ENCODE results near the gene FGF1.
A peak's percentile ranks its signal among the peaks of the same experiment; 100 is the strongest.

FGF1 gene

DNA sequence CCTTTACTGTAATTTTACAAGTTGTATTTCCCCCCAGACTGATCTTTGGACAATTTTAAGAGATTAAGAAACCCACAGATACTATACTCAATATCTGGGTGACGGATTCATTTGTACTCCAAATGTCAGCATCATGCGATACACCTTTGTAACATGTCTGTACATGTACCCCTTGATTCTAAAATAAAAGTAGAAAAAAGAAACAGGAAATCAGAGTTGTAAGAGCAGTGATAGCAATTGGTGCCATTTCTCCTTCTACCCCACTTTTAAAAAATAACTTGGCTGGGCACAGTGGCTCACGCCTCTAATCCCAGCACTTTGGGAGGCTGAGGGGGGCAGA lies 116.9 kb downstream of the FGF1 start:
- DNase-seq = no peak

DNA sequence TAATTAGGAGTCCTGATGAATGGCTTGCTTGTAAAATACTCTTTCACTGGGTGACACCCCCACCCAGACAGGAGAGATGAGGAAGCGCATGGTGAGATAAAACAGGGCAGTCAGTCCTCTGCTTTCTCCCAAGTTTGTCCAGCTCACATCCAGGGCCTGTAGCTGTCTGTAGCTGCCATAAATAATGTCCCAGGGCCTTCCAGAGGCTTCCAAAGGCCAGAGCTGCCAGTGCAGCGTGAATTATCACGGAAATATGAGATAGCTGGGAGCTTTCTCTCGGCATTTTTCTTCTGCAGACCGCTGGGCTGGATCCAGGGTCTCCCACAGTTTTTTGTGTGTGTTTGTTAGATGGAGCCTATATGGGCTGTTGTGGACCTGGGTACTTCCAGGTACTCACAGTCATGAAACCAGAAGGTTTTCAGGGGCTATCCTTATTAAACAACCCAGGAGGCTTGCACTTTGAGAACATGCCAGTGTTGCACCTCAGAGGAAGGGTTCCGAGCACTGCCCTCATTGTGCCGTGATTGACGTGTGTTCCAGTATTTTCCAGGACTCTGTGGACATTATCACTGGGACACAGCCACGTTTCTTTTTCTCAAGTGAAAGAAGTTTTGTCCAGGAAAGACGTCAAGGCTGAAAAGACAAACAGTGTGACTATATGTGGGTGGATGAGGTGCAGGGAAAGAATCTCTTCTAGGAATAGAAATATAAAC lies 117.5 kb downstream of the FGF1 start:
- DNase-seq = no peak

GRCh38 chr5:142561486-142562097 lies 124.3 kb downstream of the FGF1 start:
- no peak for DNase-seq

DNA sequence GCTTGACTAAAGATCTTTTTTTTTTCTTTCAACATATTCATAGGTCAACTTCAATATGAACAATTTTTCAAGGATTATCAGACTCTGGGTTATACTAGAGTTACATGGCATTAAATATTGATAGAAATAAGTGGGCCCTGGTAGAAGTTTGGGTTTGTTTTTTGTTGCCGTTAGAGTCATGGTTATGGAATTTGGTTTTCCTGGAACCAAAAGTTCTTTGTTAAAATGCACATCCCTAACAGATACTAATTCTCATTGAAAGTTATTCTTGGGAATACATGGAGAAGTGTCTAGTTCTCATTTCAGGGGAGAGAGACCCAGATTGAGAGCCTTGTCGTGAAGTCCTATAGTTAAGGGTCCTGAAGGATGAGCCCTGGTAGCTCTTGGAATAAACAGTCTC lies 124.9 kb downstream of the FGF1 start:
- DNase-seq = no peak

DNA sequence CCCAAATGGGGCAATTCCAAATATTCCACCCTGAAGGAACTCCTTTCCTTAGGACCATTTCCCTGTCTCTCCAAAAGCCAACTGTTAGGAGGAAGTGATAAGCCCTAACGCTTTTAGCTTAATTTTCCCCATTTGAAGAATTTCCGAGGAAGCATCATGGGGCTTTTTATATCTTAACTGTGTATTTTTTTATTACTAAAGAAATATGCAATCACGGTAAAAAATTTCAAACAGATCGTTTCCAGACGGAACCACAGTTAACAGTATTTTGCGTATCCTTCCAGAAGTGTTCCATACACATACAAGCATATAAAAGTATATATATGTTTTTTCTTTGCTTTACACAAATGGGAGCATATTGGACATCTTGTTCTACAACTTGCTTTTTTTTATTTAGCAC lies 133.8 kb downstream of the FGF1 start:
- no peak for DNase-seq

DNA sequence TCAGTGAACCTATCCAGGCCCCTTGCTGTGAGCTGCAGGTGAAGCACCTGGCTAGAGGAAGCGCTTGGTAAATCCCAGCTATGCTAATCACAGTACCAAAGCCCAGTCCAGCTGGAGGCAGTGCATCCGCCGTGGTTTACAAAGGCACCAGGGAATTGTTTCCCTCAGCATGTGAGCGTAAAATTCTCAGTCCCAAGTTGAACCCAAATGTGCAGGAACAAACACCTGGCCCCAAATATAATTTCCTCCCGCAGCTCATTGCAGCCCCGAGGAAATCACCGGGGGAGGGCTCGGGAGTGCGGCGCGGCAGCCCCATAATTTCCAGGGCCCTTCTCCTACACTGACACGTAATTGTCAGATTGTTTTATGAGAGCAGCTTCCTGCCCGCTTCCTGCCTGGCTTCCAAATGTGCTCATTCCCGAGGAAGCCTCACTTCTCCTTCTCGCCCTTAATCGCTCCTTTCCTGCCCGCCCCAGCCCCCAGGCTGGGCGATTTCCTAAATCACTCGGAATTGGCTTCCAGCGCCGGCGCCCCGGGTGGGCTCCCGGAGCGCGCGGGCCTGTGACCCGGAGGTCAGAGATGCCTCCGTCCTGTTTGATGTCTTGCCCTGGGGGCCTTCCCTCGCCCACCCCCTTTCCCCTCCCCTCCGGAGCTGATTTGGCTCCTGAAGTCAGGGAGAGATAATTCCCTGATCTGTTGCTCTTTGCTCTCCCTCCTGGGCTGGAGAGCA lies 134.4 kb downstream of the FGF1 start:
- DNase-seq = no peak

DNA sequence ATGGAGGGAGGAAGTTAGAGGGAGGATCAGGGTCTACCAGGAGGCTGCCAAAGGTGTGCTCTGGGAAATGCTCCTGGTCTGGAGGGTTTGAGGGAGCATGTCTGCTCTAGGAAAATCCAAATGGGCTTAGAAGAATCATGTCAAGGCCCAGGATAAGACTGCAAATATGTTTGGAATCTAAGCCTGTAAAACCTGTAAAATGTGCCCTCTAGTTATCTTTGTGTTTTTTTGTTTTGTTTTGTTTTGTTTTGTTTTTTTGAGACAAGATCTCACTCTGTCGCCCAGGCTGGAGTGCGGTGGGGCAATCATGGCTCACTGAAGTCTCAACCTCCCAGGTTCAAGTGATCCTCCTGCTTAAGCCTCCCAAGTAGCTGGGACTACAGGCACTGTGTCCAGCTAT lies 135.4 kb downstream of the FGF1 start:
- DNase-seq = no peak

GRCh38 chr5:142549834-142550233 lies 136.1 kb downstream of the FGF1 start:
- no peak for DNase-seq

DNA sequence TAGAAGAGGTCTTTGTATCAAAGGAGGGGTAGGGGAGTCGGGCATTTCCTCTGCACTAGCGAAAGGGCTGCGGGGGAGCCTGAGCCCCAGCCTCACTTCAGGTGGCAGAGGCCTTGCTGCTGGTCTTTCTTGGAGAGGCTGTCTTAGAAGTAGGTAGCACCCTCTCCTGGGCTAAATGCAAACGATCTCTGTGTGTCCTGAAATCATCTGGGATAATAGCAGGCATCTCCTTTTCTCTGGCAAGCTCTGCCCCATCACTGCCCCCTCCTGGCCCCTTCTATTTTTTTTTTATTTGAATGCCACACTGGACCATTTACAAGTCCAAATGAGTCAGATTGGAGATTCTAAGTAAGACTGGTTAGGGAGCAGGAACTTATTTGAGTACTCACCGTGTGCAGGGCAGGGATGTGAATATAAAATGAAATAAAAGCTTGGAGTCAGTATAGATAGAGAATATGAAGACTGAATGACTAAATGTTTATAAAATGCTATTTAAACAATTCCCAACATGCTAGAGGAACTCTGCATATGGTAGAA lies 137.1 kb downstream of the FGF1 start:
- DNase-seq = peak in 1 of 2 experiments; percentile 47

GRCh38 chr5:142547445-142548380 lies 138.2 kb downstream of the FGF1 start:
- no peak for DNase-seq

DNA sequence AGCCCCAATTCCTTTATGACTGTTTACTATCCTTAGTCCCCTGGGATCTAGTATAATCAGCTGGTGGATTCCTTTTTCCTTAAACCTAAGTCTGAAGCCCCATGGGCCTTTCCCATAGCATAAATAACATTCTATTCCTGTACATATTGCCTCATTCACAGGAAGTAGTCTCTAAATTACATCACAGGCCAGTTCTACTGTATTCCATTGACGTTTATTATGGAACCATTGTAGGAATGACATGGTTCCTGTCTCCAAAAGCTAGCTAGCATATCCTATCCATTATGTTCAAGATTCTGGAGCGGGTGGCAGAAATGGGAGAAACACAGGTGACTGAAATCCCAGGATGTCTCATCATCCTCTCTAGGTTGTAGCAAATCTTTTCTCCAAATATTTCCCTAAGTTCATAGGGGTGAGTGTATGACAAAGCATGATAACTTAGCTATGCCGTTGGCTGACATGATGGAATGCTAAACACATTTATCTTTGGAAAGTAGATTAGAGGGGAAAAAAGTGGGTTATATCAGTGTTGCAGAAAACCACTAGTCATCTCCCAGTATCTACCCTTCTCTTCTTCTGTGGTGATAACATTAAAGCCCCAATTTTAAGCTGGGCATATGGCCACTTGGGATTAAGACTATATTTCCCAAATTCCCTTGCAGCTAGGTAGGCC lies 140.1 kb downstream of the FGF1 start:
- no peak for DNase-seq

DNA sequence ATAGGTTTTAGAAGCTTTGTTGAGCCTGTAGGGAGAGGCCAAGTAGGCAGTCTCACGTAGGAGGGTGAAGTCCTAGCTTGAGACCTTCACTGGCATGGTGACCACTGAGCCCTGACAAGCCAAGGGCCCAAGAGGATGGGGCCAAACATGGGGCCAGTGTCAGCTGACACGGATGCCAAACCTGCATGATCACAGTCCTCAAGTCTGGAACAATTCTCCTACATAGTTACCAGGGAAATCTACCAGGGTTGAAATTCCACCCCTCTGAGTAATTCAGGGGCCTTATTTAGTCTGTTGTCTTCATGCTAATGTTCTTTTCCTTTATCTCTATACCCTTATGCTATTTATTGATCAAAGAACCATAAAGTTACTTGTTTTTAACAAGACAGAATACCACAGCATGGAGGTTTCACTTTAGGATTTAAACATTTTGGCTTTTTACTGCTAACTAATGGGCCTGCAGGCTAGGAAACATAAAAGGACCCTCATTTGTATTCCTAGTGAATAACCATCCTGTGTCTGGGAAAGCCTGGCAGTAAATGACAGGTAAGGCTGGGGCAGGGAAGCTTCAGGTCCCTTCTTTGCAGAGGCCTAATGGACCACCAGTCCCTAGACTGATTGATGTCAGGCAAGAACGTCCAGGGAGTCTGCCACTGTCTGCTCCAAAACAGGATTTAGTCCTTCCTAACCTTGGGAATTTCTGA lies 140.8 kb downstream of the FGF1 start:
- no peak for DNase-seq

DNA sequence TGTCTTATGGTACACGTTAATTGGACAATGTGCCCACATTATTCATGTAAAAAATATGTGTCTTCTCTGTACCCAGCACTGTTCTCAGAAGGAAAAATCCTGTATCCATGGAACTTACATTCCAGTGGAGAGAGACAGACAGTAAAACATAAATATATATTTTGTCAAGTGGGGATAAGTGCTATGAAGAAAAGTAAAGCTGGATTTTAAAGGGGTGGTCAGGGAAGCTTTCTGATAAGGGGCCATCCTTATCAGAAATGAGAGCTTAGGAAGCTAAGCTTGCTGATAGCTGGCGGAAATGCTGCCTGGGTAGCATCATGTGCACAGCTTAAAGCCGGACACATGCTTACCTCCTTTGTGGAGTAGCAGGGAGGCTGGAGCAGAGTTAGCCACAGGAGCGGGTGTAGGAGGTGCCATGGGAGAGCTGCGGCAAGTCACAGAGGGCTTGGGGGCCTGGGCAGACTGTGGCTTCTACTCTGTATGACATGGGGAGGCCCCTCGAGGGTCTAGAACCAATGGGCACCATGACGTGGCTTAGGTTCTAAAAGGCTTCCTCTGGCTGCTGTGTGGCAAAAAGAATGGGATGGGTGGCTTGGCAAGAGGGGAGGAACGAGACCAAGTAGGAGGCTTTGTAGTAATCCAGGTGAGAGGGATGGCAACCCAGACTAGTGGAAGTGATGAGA lies 141.7 kb downstream of the FGF1 start:
- DNase-seq = no peak

DNA sequence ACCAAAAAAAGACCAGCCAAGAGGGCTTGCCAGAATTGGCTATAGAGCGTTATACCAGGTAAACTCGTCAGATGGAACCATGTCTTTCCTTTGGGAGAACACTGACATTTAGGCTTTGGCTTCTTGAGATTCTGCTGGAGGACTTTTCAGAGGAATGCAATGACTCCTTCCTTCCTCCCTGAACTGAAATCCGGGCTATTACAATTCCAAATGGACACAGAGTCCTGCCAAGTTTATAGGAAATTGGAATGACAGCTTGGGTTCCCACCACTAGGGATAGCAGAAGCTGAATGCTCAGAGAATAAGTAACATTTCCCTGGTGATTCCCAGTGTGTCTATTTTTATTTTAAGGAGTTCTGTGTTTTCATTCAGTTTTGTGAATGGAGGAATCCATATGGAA lies 143.0 kb downstream of the FGF1 start:
- DNase-seq = no peak
